Retinal pigment epithelial cell (primary cell): ENCODE data around the gene FIGNL2.
A peak's percentile ranks its signal among the peaks of the same experiment; 100 is the strongest.

Source experiments
- DNase-seq: peaks from one replicate; pipeline ENCODE4 v3.0.0-alpha.2; 2010; ENCODE audit warnings: low read depth
- H3K4me3 ChIP-seq: 2 replicates; pipeline ENCODE4 v1.5.1; 2011; ENCODE audit warnings: mild to moderate bottlenecking, low read length, control low read depth, moderate library complexity
- TF ChIP-seq, protein P1 (sequence below): conservative IDR thresholded peaks from 2 replicates; pipeline ENCODE4 v1.5.1; 2011; ENCODE audit warnings: low read depth, low read length, control low read depth, inconsistent platforms

The FIGNL2 gene

DNA sequence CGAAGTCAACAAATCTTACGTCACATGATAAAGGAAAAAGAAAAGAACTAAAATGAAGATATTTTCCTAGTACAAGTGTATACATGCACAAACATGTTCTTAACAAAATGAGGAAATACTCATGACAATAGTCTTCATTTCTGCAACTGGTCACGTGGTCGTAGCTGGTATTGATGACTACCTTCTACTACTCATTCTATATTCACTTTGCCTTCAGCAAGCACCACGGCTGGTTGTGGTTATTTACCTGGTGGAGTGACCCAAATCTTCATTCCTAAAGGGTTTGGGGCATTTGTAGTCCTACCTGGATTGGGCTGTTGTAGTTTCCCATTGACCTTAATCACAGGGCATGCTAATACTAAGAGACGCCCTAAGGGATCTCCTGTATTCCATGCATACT lies 51.2 kb downstream of the FIGNL2 start:
- H3K4me3 ChIP-seq: no peak overlapping the region
- no peak for DNase-seq
- TF ChIP-seq, protein P1, sequence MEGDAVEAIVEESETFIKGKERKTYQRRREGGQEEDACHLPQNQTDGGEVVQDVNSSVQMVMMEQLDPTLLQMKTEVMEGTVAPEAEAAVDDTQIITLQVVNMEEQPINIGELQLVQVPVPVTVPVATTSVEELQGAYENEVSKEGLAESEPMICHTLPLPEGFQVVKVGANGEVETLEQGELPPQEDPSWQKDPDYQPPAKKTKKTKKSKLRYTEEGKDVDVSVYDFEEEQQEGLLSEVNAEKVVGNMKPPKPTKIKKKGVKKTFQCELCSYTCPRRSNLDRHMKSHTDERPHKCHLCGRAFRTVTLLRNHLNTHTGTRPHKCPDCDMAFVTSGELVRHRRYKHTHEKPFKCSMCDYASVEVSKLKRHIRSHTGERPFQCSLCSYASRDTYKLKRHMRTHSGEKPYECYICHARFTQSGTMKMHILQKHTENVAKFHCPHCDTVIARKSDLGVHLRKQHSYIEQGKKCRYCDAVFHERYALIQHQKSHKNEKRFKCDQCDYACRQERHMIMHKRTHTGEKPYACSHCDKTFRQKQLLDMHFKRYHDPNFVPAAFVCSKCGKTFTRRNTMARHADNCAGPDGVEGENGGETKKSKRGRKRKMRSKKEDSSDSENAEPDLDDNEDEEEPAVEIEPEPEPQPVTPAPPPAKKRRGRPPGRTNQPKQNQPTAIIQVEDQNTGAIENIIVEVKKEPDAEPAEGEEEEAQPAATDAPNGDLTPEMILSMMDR: no peak

DNA sequence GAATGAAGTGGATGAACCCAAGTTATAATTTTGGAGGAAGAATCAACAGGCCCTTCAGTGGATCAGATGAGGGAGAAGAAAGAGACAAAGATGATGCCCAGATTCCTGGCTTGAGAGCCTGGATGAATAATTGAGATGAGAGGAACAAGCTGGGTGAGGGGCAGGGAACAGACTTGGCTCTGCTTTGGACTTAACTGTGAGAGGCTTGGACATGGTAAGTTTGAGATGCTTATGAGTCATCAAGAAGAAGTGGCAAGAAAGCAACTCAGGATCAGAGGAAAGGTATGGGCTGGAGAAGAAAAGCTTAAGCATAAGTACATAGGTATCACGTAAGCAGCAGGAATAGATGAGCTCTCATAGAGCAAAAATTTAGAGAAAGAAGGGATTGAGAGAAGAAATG lies 55.3 kb downstream of the FIGNL2 start:
- DNase-seq: no peak
- TF ChIP-seq, protein P1: no peak
- no peak overlapping the region for H3K4me3 ChIP-seq

DNA sequence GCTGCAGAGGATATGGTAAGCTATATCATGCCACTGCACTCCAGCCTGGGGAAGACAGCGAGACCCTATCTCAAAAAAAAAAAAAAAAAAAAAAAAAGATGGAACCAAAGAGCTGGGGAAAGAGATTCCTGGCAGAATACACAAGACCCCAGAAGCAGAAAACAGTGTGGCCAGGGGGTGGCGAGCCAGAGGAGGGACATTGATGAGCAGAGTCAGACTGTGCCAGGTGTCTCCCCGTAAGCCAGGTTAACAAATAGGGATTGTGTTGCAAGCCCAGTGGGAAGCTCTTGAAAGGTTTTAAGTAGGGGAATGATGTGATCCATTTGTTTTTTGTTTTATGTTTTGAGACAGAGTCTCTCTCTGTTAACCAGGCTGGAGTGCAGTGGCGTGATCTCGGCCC lies 56.1 kb downstream of the FIGNL2 start:
- TF ChIP-seq, protein P1: no peak
- H3K4me3 ChIP-seq: no peak overlapping the region
- DNase-seq: no peak

DNA sequence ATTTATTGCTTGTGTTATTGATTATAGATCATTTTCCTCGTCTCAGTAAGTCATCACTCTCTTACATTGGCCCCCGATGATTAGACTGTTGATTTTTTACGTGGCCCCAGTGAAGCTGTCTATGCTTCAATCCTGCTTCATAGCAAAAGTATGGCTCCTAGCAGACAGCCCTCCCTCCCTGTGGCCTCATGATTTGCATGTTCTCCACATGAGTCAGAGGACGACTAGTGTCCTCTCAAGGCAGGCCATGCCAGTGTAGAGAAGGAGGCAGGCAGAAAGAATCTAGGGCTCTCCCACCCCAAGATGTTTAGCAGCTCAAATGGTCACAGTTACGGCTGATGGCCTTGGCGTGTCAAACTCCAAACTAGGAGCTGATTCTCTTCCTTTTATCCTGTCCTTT lies 59.6 kb downstream of the FIGNL2 start:
- TF ChIP-seq, protein P1: no peak
- no peak overlapping the region for H3K4me3 ChIP-seq
- peak; percentile 36 for DNase-seq

DNA sequence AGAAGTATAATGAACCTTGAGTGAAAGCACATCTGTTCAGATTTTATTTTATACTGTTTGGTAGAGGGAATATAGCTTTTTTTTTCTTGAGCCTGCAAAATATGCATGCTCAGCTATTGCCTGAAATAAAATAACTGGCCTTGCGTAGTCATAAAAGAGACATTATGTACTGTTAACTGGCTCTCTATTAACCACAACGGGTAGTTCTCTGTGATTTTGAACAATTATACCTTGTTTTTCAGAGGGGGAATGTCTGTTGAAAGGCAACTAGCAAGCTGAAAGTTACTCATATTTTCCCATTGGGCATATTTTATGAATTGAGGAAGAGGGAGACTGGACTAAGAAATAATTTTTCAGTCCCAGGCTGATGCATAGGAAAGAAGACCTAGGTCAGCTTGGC lies 62.6 kb downstream of the FIGNL2 start:
- H3K4me3 ChIP-seq: no peak overlapping the region
- DNase-seq: no peak
- TF ChIP-seq, protein P1: no peak

DNA sequence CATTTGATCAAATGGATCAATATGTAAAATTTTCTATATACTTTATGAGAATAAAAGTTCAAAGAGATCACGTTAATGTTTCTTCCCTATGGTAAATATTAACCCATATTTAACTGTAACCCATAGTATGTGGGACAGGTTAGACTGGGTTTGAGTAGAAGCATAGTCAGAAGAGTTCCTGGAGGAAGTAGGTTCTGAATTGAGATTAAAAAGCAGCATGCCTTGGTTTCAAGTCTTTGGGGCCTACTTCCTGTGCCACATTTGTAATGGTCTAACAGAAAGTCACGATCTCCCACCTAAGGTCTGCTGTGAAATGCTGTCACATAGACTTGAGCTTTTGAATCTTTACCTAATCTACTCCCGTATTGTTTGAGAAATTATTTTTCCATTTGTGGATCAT lies 63.8 kb downstream of the FIGNL2 start:
- no peak for DNase-seq
- TF ChIP-seq, protein P1: no peak
- no peak overlapping the region for H3K4me3 ChIP-seq

DNA sequence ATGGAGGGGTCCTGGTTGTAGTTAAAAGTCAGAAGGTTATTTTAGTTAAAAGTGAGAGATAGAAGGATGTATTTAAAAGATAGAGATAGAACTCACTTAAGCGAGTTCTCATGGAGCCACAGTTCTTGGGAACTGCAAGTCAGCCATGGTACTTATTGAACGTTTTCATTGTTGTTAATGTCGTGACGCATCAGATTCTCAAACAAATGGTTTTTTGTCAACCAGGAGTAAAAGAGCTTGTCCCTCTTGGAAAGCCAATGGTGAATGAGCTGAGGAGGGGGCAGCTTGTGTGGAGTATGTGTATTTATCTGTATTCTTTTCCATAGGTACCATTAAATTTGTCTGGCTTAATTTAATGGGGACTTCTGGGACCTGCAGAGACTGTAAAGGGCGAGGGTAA lies 68.6 kb downstream of the FIGNL2 start:
- TF ChIP-seq, protein P1: no peak
- no peak for DNase-seq
- H3K4me3 ChIP-seq: no peak overlapping the region
